K562 (cell line): Measurements from ENCODE around the gene GEMIN4. TPM values are rescaled to one million over a fixed set of nuclear protein-coding genes. Genes with fewer than 3 reads are reported as not detected.
"Not testable (repeated sequence)": the region's sequence is repeated elsewhere in the genome, so short reads cannot be mapped to it uniquely, and the experiment has no call there.

ENCODE experiments used
- ATAC-seq: fragments of 200-7000 bp; cut with Tn5 transposase; 3 replicates; pipeline ENCODE4 v1.9.1; 2020; ENCODE audit warnings: moderate library complexity
- BruUV-seq: library from RNA; stranded (reverse); fragments of 400-500 nt; replicated peaks from 2 replicates; lab custom pipeline; 2021; lab: Mats Ljungman, UMichigan
- CTCF ChIA-PET: fragments of 300-600 bp; formaldehyde crosslinking; extraction: SDS; loops from one replicate; lab custom pipeline; 2021; ENCODE audit warnings: low intra/inter-chr PET ratio; lab: Yijun Ruan, JAX
- POLR2A ChIA-PET: fragments of 300-600, 350-650 bp; sonication (Branson Sonifier 250); formaldehyde crosslinking; extraction: SDS; loops from one replicate; lab custom pipeline; 2021; ENCODE audit warnings: antibody characterized with exemption, inconsistent platforms; lab: Yijun Ruan, JAX
- DNase-seq, 4 experiments: peaks; one replicate each; pipeline versions ENCODE4 v3.0.0 to v3.0.0-alpha.2; 2011 to 2018; ENCODE audit warnings: low spot score in 3 of 4, mixed read lengths in 3 of 4; ENCODE audit errors: extremely low read depth in 1 of 4
- FAIRE-seq: peaks from 2 replicates; lab custom pipeline; 2011; peaks lifted over from hg19 to GRCh38; lab: Jason Lieb, UNC
- H2AFZ ChIP-seq: 2 replicates; pipeline ENCODE4 v1.6.0; 2011; ENCODE audit warnings: low read depth, low read length, control low read depth, inconsistent platforms
- H3K27ac ChIP-seq: fragments of 200-600 bp; 3 replicates; pipeline ENCODE4 v1.8.0; 2011; ENCODE audit warnings: low read depth, mild to moderate bottlenecking, control low read depth, inconsistent platforms, low read length, moderate library complexity, mixed read lengths; ENCODE audit errors: extremely low read depth
- H3K27me3 ChIP-seq, 2 experiments: fragments of 300-600 bp in 1 of 2; 2 replicates in 1 of 2; 3 replicates in 1 of 2; pipeline versions ENCODE4 v1.6.0 to v1.8.0; 2011; ENCODE audit warnings: inconsistent platforms in 2 of 2, low read length in 2 of 2, mild to moderate bottlenecking in 1 of 2, mixed read lengths in 1 of 2, moderate library complexity in 1 of 2; ENCODE audit not compliant: control insufficient read depth in 2 of 2, insufficient read depth in 2 of 2
- H3K36me3 ChIP-seq: fragments of 300-600 bp; 3 replicates; pipeline ENCODE4 v1.8.0; 2011; ENCODE audit warnings: mild to moderate bottlenecking, low read length, inconsistent platforms; ENCODE audit not compliant: control insufficient read depth, insufficient read depth
- H3K4me1 ChIP-seq, 2 experiments: fragments of 200-600 bp in 1 of 2; replicated peaks in 1 of 2; 2 replicates in 1 of 2; 3 replicates in 1 of 2; pipeline versions ENCODE4 v1.5.1 to v1.8.0; 2011; ENCODE audit warnings: inconsistent platforms in 2 of 2, low read length in 2 of 2, mild to moderate bottlenecking in 1 of 2, mixed read lengths in 1 of 2, moderate library complexity in 1 of 2; ENCODE audit not compliant: control insufficient read depth in 2 of 2, insufficient read depth in 2 of 2
- H3K4me2 ChIP-seq: 2 replicates; pipeline ENCODE4 v1.6.1; 2011; ENCODE audit warnings: low read length, control low read depth, inconsistent platforms, mixed read lengths; ENCODE audit not compliant: insufficient read depth
- H3K4me3 ChIP-seq: fragments of 200-600 bp; sonication (generic), shearing (Covaris generic); 2 replicates; pipeline ENCODE4 v1.5.1; 2016; ENCODE audit warnings: control low read depth, inconsistent platforms
- H3K79me2 ChIP-seq: fragments of 200-600 bp; 3 replicates; pipeline ENCODE4 v1.8.0; 2011; ENCODE audit warnings: low read length, inconsistent platforms; ENCODE audit not compliant: control insufficient read depth, insufficient read depth
- H3K9ac ChIP-seq, 2 experiments: 2 replicates each; pipeline versions ENCODE4 v1.6.0 to v1.6.1; 2011; ENCODE audit warnings: low read depth in 2 of 2, low read length in 2 of 2, control low read depth in 1 of 2, inconsistent platforms in 1 of 2, mild to moderate bottlenecking in 1 of 2, mixed read lengths in 1 of 2; ENCODE audit not compliant: insufficient read depth in 1 of 2
- H3K9me1 ChIP-seq: one replicate; pipeline ENCODE4 v1.6.0; 2011; ENCODE audit warnings: inconsistent platforms, mild to moderate bottlenecking, low read length, moderate library complexity; ENCODE audit not compliant: control insufficient read depth, insufficient read depth
- H3K9me3 ChIP-seq: replicated peaks from 2 replicates; pipeline ENCODE4 v1.5.1; 2011; ENCODE audit warnings: low read depth, low read length, inconsistent platforms; ENCODE audit not compliant: control insufficient read depth, insufficient read depth
- H4K20me1 ChIP-seq: replicated peaks from 2 replicates; pipeline ENCODE4 v1.6.1; 2011; ENCODE audit warnings: low read length, inconsistent platforms, mixed read lengths; ENCODE audit not compliant: control insufficient read depth, insufficient read depth
- CBX5 ChIP-seq: IDR thresholded peaks from 2 replicates; pipeline ENCODE4 v1.6.1; 2014; ENCODE audit warnings: low read depth, borderline replicate concordance
- MEIS2 ChIP-seq: fragments of 450-650 bp; IDR thresholded peaks from 2 replicates; pipeline ENCODE4 v1.6.1; 2014; ENCODE audit warnings: mild to moderate bottlenecking; ENCODE audit not compliant: partially characterized antibody
- ZNF224 ChIP-seq: sonication (generic); formaldehyde crosslinking; IDR thresholded peaks from 2 replicates; pipeline ENCODE4 v1.8.0; 2022; ENCODE audit warnings: mild to moderate bottlenecking, missing genetic modification reagents
- ZNF232 ChIP-seq: sonication (generic); formaldehyde crosslinking; IDR thresholded peaks from 2 replicates; pipeline ENCODE4 v1.8.0; 2022; ENCODE audit warnings: mild to moderate bottlenecking, missing genetic modification reagents
- WGBS: fragments of 100-300 bp; shearing (Covaris generic); methylation state at CpG from one replicate; pipeline ENCODE4 v1.1.6; 2016; ENCODE audit warnings: low coverage, mixed read lengths; ENCODE audit not compliant: insufficient coverage; ENCODE audit errors: missing lambda C conversion rate; 5-methylcytosine and 5-hydroxymethylcytosine counted together
- in situ Hi-C: fragments of 300-500 bp; cut with MboI; formaldehyde crosslinking; loops from 4 replicates; pipeline ENCODE4 v1.15.0; 2018; ENCODE audit warnings: inconsistent platforms, mixed read lengths
- intact Hi-C: fragments of 100-400 bp; cut with micrococcal nuclease; formaldehyde crosslinking; loops from 2 replicates; pipeline ENCODE4 v1.14.2; 2022
- polyA plus RNA-seq, 8 experiments: library from polyadenylated mRNA; depleted of rRNA in 4 of 8; stranded (reverse) in 5 of 8; unstranded in 3 of 8; fragments of >200 nt; fragmentation: Nextera tagmentation in 2 of 8; fragmentation: Illumina TruSeq in 1 of 8; extraction: Ambion mirVana in 2 of 8; extraction: Trizol in 1 of 8; gene quantifications; 2 replicates each; pipeline versions ENCODE4 v1.2.1 to v1.2.3, GENCODE V29; 2011 to 2014; ENCODE audit warnings: inconsistent platforms in 1 of 8, missing spikeins in 1 of 8
- total RNA-seq, 7 experiments: library from RNA; depleted of rRNA in 6 of 7; stranded (reverse); fragments of >200 nt in 6 of 7; fragmentation: Illumina TruSeq in 2 of 7; extraction: Trizol in 2 of 7; gene quantifications; 2 replicates each; pipeline versions ENCODE4 v1.2.1 to v1.2.3, GENCODE V29; 2011 to 2021; ENCODE audit warnings: low replicate concordance in 1 of 7
- TF ChIP-seq, protein P1 (sequence below), 2 experiments: IDR thresholded peaks in 1 of 2; conservative IDR thresholded peaks in 1 of 2; 2 replicates each; pipeline ENCODE4 v1.6.1; 2016; ENCODE audit warnings: low read depth in 2 of 2, mild to moderate bottlenecking in 1 of 2, missing compliant biosample characterization in 1 of 2, missing genetic modification characterization in 1 of 2, moderate library complexity in 1 of 2
- TF ChIP-seq, protein P2 (sequence below): fragments of 250-450 bp; sonication (Bioruptor Pico); IDR thresholded peaks from 2 replicates; pipeline ENCODE4 v1.8.0; 2022; ENCODE audit warnings: inconsistent platforms
- TF ChIP-seq, protein P3 (sequence below): fragments of 450-650 bp; IDR thresholded peaks from 2 replicates; pipeline ENCODE4 v1.6.1; 2016

Gene GEMIN4
- total and polyA plus RNA-seq, 9 of the 15 experiments (the other 6 are each of a cell fraction or from before 2014, with no cell fraction given) = 1.8 to 42.5 (median 10.8) TPM

DNA sequence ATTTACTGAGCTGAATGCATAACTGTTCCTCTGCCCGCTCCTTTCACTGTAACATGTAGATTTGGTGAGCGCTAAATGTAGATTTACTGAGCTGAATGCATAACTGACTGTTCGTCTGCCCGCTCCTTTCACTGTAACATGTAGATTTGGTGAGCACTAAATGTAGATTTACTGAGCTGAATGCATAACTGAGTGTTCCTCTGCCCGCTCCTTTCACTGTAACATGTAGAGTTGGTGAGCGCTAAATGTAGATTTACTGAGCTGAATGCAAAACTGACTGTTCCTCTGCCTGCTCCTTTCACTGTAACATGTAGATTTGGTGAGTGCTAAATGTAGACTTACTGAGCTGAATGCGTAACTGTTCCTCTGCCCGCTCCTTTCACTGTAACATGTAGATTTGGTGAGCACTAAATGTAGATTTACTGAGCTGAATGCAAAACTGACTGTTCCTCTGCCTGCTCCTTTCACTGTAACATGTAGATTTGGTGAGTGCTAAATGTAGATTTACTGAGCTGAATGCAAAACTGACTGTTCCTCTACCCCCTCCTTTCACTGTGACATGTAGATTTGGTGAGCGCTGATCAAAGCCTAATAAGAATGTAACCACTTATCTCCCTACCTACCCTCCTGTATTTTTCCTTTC is 3.4 kb upstream of the GEMIN4 start:
- 91% methylated on average over 9 of the region's 9 CpGs for WGBS
- in situ Hi-C loops, BruUV-seq: not testable (repeated sequence)

DNA sequence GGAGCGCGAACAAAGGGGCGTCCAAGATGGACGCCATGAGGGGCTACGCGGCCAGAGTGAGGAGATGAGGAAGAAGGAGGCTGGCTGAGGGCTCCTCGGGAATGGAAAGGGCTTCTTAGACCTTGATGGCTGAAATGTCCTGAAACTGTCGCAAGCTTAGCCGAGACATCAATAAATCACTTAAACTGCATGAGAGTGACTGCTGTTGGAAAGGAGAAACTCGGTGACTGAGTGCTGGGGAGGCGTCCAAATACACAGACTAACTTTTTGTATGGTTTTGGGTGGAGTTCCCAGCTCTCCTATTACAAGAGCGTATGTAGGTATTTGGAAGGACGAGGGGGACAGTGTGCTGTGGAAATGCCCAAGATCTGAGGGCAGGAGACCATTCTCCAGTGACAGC is 1.4 kb upstream of the GEMIN4 start:
- Histone ChIP-seq H3K9me3 (no peaks in the 10 kb centered on the region), H3K4me1 (peaks cover 10 to 12% of the 10 kb centered on the region in 2 experiments; a peak in 3 of 5 replicates), H3K36me3 (peaks cover 22% of the 10 kb centered on the region), H2AFZ (no peak overlapping the region), H3K4me2 (no peak overlapping the region), H3K9ac (no peak overlapping the region), H4K20me1 (peaks cover 8% of the 10 kb centered on the region; the same call in 1 of the 2 replicates), H3K9me1 (no peaks in the 10 kb centered on the region), H3K4me3 (no peak overlapping the region), H3K27me3 (no peaks in the 10 kb centered on the region), H3K79me2 (peaks cover 33% of the 10 kb centered on the region), H3K27ac (no peak overlapping the region)
- in situ Hi-C loops (no loop called here), intact Hi-C loops (no loop called here)
- CTCF ChIA-PET = no interaction called here
- no TSS peak for BruUV-seq
- 42% methylated on average over 6 of the region's 13 CpGs for WGBS
- no peak for DNase-seq
- FAIRE-seq = no peak
- no peak for ATAC-seq
- POLR2A ChIA-PET = interaction anchor here (0.7 kb wide), 1 partner anchor 9 kb away, joined by 3 read pairs; no protein-coding TSS in a partner anchor
- no peak for TF ChIP-seq CBX5
- no peak for TF ChIP-seq ZNF224 (CRISPR knock-in tag)
- TF ChIP-seq, protein P1, sequence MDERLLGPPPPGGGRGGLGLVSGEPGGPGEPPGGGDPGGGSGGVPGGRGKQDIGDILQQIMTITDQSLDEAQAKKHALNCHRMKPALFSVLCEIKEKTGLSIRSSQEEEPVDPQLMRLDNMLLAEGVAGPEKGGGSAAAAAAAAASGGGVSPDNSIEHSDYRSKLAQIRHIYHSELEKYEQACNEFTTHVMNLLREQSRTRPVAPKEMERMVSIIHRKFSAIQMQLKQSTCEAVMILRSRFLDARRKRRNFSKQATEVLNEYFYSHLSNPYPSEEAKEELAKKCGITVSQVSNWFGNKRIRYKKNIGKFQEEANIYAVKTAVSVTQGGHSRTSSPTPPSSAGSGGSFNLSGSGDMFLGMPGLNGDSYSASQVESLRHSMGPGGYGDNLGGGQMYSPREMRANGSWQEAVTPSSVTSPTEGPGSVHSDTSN (CRISPR knock-in tag; IDR thresholded peaks at IDR 0.05; ENCODE audit: low read depth) = no peak
- TF ChIP-seq, protein P1 (tag; conservative IDR thresholded peaks at IDR 0.05; ENCODE audit: low read depth) = peak; percentile 66
- peak; percentile 71 for TF ChIP-seq MEIS2
- TF ChIP-seq, protein P2, sequence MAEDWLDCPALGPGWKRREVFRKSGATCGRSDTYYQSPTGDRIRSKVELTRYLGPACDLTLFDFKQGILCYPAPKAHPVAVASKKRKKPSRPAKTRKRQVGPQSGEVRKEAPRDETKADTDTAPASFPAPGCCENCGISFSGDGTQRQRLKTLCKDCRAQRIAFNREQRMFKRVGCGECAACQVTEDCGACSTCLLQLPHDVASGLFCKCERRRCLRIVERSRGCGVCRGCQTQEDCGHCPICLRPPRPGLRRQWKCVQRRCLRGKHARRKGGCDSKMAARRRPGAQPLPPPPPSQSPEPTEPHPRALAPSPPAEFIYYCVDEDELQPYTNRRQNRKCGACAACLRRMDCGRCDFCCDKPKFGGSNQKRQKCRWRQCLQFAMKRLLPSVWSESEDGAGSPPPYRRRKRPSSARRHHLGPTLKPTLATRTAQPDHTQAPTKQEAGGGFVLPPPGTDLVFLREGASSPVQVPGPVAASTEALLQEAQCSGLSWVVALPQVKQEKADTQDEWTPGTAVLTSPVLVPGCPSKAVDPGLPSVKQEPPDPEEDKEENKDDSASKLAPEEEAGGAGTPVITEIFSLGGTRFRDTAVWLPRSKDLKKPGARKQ (CRISPR knock-in tag) = no peak
- TF ChIP-seq, protein P3, sequence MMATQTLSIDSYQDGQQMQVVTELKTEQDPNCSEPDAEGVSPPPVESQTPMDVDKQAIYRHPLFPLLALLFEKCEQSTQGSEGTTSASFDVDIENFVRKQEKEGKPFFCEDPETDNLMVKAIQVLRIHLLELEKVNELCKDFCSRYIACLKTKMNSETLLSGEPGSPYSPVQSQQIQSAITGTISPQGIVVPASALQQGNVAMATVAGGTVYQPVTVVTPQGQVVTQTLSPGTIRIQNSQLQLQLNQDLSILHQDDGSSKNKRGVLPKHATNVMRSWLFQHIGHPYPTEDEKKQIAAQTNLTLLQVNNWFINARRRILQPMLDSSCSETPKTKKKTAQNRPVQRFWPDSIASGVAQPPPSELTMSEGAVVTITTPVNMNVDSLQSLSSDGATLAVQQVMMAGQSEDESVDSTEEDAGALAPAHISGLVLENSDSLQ = peak; percentile 70

More for the DNA sequence above, 3.4 kb upstream of the GEMIN4 start:
- DNase-seq, H3K27ac ChIP-seq, H3K9me3 ChIP-seq, H3K4me2 ChIP-seq, CTCF ChIA-PET, H3K4me3 ChIP-seq, H3K27me3 ChIP-seq, H3K9me1 ChIP-seq, intact Hi-C loops, H4K20me1 ChIP-seq, H2AFZ ChIP-seq, ATAC-seq, H3K9ac ChIP-seq, FAIRE-seq: not testable (repeated sequence)
- H3K79me2 ChIP-seq = peaks cover 16% of the 10 kb centered on the region
- H3K36me3 ChIP-seq = peaks cover 25% of the 10 kb centered on the region
- peak; percentile 100 for TF ChIP-seq ZNF232
- POLR2A ChIA-PET = interaction anchor here (1.0 to 1.7 kb wide), 2 partner anchors 9 to 10 kb away, joined by 4 to 5 read pairs; no protein-coding TSS in a partner anchor
- peaks cover 9 to 12% of the 10 kb centered on the region in 2 experiments; a peak in 3 of 5 replicates for H3K4me1 ChIP-seq
